Tibial nerve (tissue), 4 donors: Measurements from ENCODE around the gene CDK13. TPM values are rescaled to one million over a fixed set of nuclear protein-coding genes. Genes with fewer than 3 reads are reported as not detected.

ENCODE experiments used
- DNase-seq, 2 donors: peaks; one replicate each; pipeline ENCODE4 v3.0.0-alpha.2; 2019; ENCODE audit warnings: low spot score in 2 of 2
- H3K27ac ChIP-seq, 4 donors: fragments of 200-600 bp; sonication (generic) in 3 of 4; one replicate each; pipeline ENCODE4 v1.5.1; 2017 to 2019; ENCODE audit warnings: mild to moderate bottlenecking in 1 of 4
- H3K27me3 ChIP-seq, 2 donors: fragments of 200-600 bp; sonication (generic) in 1 of 2; one replicate each; pipeline versions ENCODE4 v1.5.1 to v1.6.0; 2017 to 2019
- H3K36me3 ChIP-seq, 3 donors: fragments of 200-600 bp; sonication (generic); one replicate each; pipeline ENCODE4 v1.5.1; 2018 to 2019
- H3K4me1 ChIP-seq, 4 donors: fragments of 200-600 bp; sonication (generic) in 3 of 4; one replicate each; pipeline ENCODE4 v1.5.1; 2017 to 2019
- H3K4me3 ChIP-seq, 4 donors: fragments of 200-600 bp; sonication (generic) in 3 of 4; one replicate each; pipeline ENCODE4 v1.5.1; 2017 to 2019; ENCODE audit warnings: mild to moderate bottlenecking in 1 of 4, moderate library complexity in 1 of 4
- H3K9me3 ChIP-seq, 4 donors: fragments of 200-600 bp; sonication (generic) in 3 of 4; one replicate each; pipeline ENCODE4 v1.5.1; 2017 to 2019
- CTCF ChIP-seq, 5 experiments: fragments of 200-600 bp in 3 of 5; fragments of 450-650 bp in 2 of 5; sonication (generic) in 3 of 5; IDR thresholded peaks; one replicate each; pipeline ENCODE4 v1.5.1; 2016 to 2019; ENCODE audit warnings: antibody characterized with exemption in 5 of 5, mild to moderate bottlenecking in 3 of 5, moderate library complexity in 2 of 5
- EP300 ChIP-seq, 2 donors: sonication (generic); formaldehyde crosslinking; IDR thresholded peaks; one replicate each; pipeline ENCODE4 v1.6.1; 2017; ENCODE audit warnings: antibody characterized with exemption in 2 of 2, mild to moderate bottlenecking in 1 of 2
- POLR2A ChIP-seq, 2 donors: fragments of 450-650 bp; IDR thresholded peaks; one replicate each; pipeline ENCODE4 v1.6.1; 2017; ENCODE audit warnings: antibody characterized with exemption in 2 of 2, mild to moderate bottlenecking in 2 of 2, moderate library complexity in 2 of 2
- WGBS, 2 donors: methylation state at CpG; one replicate each; pipeline ENCODE4 v1.1.5; 2018; 5-methylcytosine and 5-hydroxymethylcytosine counted together
- total RNA-seq, 4 donors: library from RNA; depleted of rRNA; stranded (reverse); fragments of >200 nt; gene quantifications; one replicate each; pipeline ENCODE4 v1.1.0, GENCODE V29; 2016

CDK13 gene
- total RNA-seq, 4 donors from 2014 or later = 87.8 to 128 (median 114) TPM

GRCh38 chr7:39987641-39988347 lies 37.7 kb downstream of the CDK13 start:
- 77 to 80% methylated on average over 9 of the region's 9 CpGs for WGBS, 2 donors
- no peak for TF ChIP-seq POLR2A (IDR thresholded peaks at IDR 0.05)

GRCh38 chr7:40000734-40001315 lies 50.8 kb downstream of the CDK13 start:
- peaks cover 0 to 22% (median 0%) of the 10 kb centered on the region in 3 donors for H3K36me3 ChIP-seq

More at GRCh38 chr7:39987641-39988347, 37.7 kb downstream of the CDK13 start:
- no peak overlapping the region for H3K27ac ChIP-seq
- peaks cover 0 to 19% (median 0%) of the 10 kb centered on the region in 3 donors for H3K36me3 ChIP-seq
- H3K4me1 ChIP-seq = peaks cover 0 to 47% (median 6%) of the 10 kb centered on the region in 4 donors
- no peak overlapping the region for H3K4me3 ChIP-seq
- no peak for DNase-seq
- no peaks in the 10 kb centered on the region for H3K9me3 ChIP-seq
- H3K27me3 ChIP-seq = no peaks in the 10 kb centered on the region

GRCh38 chr7:40001649-40002048 lies 51.6 kb downstream of the CDK13 start:
- Histone ChIP-seq H3K4me3 (no peak overlapping the region), H3K36me3 (peaks cover 0 to 24% (median 0%) of the 10 kb centered on the region in 3 donors), H3K27ac (no peak overlapping the region), H3K9me3 (no peaks in the 10 kb centered on the region), H3K4me1 (no peaks in the 10 kb centered on the region), H3K27me3 (no peaks in the 10 kb centered on the region)
- no peak for DNase-seq
- WGBS, 2 donors = 93 to 96% methylated on average over 3 of the region's 3 CpGs
- TF ChIP-seq POLR2A (IDR thresholded peaks at IDR 0.05) = no peak
- TF ChIP-seq EP300 (IDR thresholded peaks at IDR 0.05) = no peak
- no peak for TF ChIP-seq CTCF (IDR thresholded peaks at IDR 0.05)

More at GRCh38 chr7:40000734-40001315, 50.8 kb downstream of the CDK13 start:
- Histone ChIP-seq H3K27ac (no peak overlapping the region), H3K4me1 (no peaks in the 10 kb centered on the region), H3K9me3 (no peaks in the 10 kb centered on the region), H3K4me3 (no peak overlapping the region), H3K27me3 (no peaks in the 10 kb centered on the region)
- TF ChIP-seq EP300 (IDR thresholded peaks at IDR 0.05) = no peak
- no peak for TF ChIP-seq POLR2A (IDR thresholded peaks at IDR 0.05)
- no peak for TF ChIP-seq CTCF (IDR thresholded peaks at IDR 0.05)
- WGBS, 2 donors = 82 to 86% methylated on average over 6 of the region's 6 CpGs
- no peak for DNase-seq

- WGBS, 2 donors = 78 to 86% methylated on average over 4 of the region's 4 CpGs
- no peak overlapping the region for H3K4me3 ChIP-seq
- H3K36me3 ChIP-seq = peaks cover 0 to 32% (median 0%) of the 10 kb centered on the region in 3 donors
- no peak overlapping the region for H3K27ac ChIP-seq
- no peaks in the 10 kb centered on the region for H3K9me3 ChIP-seq
- TF ChIP-seq POLR2A (IDR thresholded peaks at IDR 0.05) = no peak
- TF ChIP-seq CTCF (IDR thresholded peaks at IDR 0.05) = no peak
- no peak for TF ChIP-seq EP300 (IDR thresholded peaks at IDR 0.05)
- H3K4me1 ChIP-seq = peaks cover 0 to 12% (median 0%) of the 10 kb centered on the region in 4 donors
- DNase-seq = no peak
- H3K27me3 ChIP-seq = no peaks in the 10 kb centered on the region
These were observed 53.5 kb downstream of the CDK13 start for GRCh38 chr7:40003597-40003996.

GRCh38 chr7:40008223-40008815 lies 58.3 kb downstream of the CDK13 start:
- H3K4me1 ChIP-seq = peaks cover 0 to 12% (median 0%) of the 10 kb centered on the region in 4 donors
- H3K9me3 ChIP-seq = no peaks in the 10 kb centered on the region
- TF ChIP-seq CTCF (IDR thresholded peaks at IDR 0.05) = no peak
- no peak for TF ChIP-seq EP300 (IDR thresholded peaks at IDR 0.05)
- no peak for TF ChIP-seq POLR2A (IDR thresholded peaks at IDR 0.05)
- H3K36me3 ChIP-seq = peaks cover 0 to 23% (median 0%) of the 10 kb centered on the region in 3 donors
- WGBS, 2 donors = 56 to 62% methylated on average over 2 of the region's 2 CpGs
- DNase-seq = no peak
- no peak overlapping the region for H3K27ac ChIP-seq
- H3K27me3 ChIP-seq = no peaks in the 10 kb centered on the region
- no peak overlapping the region for H3K4me3 ChIP-seq
